Endothelial cell (in vitro differentiated cells): ENCODE measurements around the gene CYP27B1. TPM values are rescaled to one million over a fixed set of nuclear protein-coding genes. Genes with fewer than 3 reads are reported as not detected.
A peak's percentile ranks its signal among the peaks of the same experiment; 100 is the strongest.

ENCODE experiments used
- DNase-seq: peaks from one replicate; pipeline ENCODE4 v3.0.0; 2021; ENCODE audit warnings: low spot score
- H3K27ac Mint-ChIP-seq: one replicate; pipeline ENCODE4 v1.8.0; 2021; ENCODE audit warnings: mixed read lengths, inconsistent platforms; ENCODE audit not compliant: unreplicated experiment
- H3K27me3 Mint-ChIP-seq: one replicate; pipeline ENCODE4 v1.8.0; 2021; ENCODE audit warnings: mild to moderate bottlenecking, moderate library complexity, mixed read lengths, inconsistent platforms; ENCODE audit not compliant: unreplicated experiment
- H3K36me3 Mint-ChIP-seq: one replicate; pipeline ENCODE4 v1.8.0; 2021; ENCODE audit warnings: mild to moderate bottlenecking, low read depth, mixed read lengths, inconsistent platforms; ENCODE audit not compliant: unreplicated experiment
- H3K4me1 Mint-ChIP-seq: one replicate; pipeline ENCODE4 v1.8.0; 2021; ENCODE audit warnings: mild to moderate bottlenecking, mixed read lengths, inconsistent platforms; ENCODE audit not compliant: unreplicated experiment
- H3K4me3 Mint-ChIP-seq: one replicate; pipeline ENCODE4 v1.8.0; 2021; ENCODE audit warnings: mild to moderate bottlenecking, mixed read lengths, inconsistent platforms; ENCODE audit not compliant: unreplicated experiment
- H3K9me3 Mint-ChIP-seq: one replicate; pipeline ENCODE4 v1.8.0; 2021; ENCODE audit warnings: mixed read lengths, inconsistent platforms; ENCODE audit not compliant: unreplicated experiment
- CTCF ChIP-seq: fragments of 200-600 bp; sonication (generic); IDR thresholded peaks from one replicate; pipeline ENCODE4 v1.5.0; 2021; ENCODE audit warnings: antibody characterized with exemption; ENCODE audit not compliant: unreplicated experiment
- total RNA-seq: library from RNA; stranded (reverse); fragmentation: NEBNext Ultra II Directional; extraction: Animal tissue kit (Norgen Biotek cat#: 25700); gene quantifications from one replicate; pipeline ENCODE4 v1.2.1, GENCODE V29; 2021; ENCODE audit not compliant: unreplicated experiment

The CYP27B1 gene
- total RNA-seq, 1 donor from 2014 or later, result 1.4 TPM

- H3K27me3 Mint-ChIP-seq, result peaks cover 35% of the 10 kb centered on the region
Measured at GRCh38 chr12:57755454-57756372, 11.2 kb downstream of the CYP27B1 start.

DNA sequence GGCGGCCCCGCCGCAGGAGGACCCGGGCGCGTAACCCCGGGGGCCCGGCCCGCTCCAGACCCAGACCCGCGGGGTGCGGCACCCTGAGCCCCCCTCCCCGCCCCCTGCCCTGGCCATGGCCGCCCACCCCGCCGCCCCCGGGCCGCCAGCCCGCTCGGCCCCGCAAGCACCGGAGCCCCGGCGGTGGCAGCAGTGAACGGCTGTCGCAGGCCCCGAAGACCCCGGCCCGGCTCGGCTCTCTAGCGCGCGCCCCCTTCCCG lies 11.8 kb downstream of the CYP27B1 start:
- no peak for DNase-seq
- H3K27ac Mint-ChIP-seq, result no peak overlapping the region
- H3K27me3 Mint-ChIP-seq, result peaks cover 35% of the 10 kb centered on the region
- no peak overlapping the region for H3K4me3 Mint-ChIP-seq
- peaks cover 34% of the 10 kb centered on the region for H3K36me3 Mint-ChIP-seq
- H3K4me1 Mint-ChIP-seq, result peaks cover 39% of the 10 kb centered on the region
- no peak for TF ChIP-seq CTCF
- H3K9me3 Mint-ChIP-seq, result no peaks in the 10 kb centered on the region

More at GRCh38 chr12:57755454-57756372, 11.2 kb downstream of the CYP27B1 start:
- Mint-ChIP-seq H3K36me3 (peaks cover 28% of the 10 kb centered on the region), H3K9me3 (no peaks in the 10 kb centered on the region), H3K4me3 (peak overlapping the region; percentile 81), H3K27ac (no peak overlapping the region), H3K4me1 (peaks cover 34% of the 10 kb centered on the region)
- no peak for TF ChIP-seq CTCF
- DNase-seq, result no peak

- no peak for TF ChIP-seq CTCF
- no peak for DNase-seq
- Mint-ChIP-seq H3K4me1 (peaks cover 39% of the 10 kb centered on the region), H3K27ac (peak within 1 kb of the TSS; percentile 88), H3K36me3 (peaks cover 35% of the 10 kb centered on the region), H3K4me3 (peak within 1 kb of the TSS; percentile 96), H3K27me3 (peaks cover 35% of the 10 kb centered on the region), H3K9me3 (no peaks in the 10 kb centered on the region)
Measured at GRCh38 chr12:57754411-57755193, 12.3 kb downstream of the CYP27B1 start, which contains the start of gene MARCHF9. Gene MARCHF9, plus strand, starts transcription at chr12:57755103. Its CDS starts 426 bp downstream, at chr12:57755529.

- Mint-ChIP-seq H3K4me3 (peak overlapping the region; percentile 96), H3K27me3 (peaks cover 35% of the 10 kb centered on the region), H3K36me3 (peaks cover 40% of the 10 kb centered on the region), H3K4me1 (peaks cover 39% of the 10 kb centered on the region), H3K9me3 (no peaks in the 10 kb centered on the region), H3K27ac (peak overlapping the region; percentile 88)
- TF ChIP-seq CTCF, result no peak
- no peak for DNase-seq
Measured at GRCh38 chr12:57753756-57754337, 13.0 kb downstream of the CYP27B1 start.
